Tibial nerve (tissue), 4 donors: ENCODE results near the gene KLHL17. TPM values are rescaled to one million over a fixed set of nuclear protein-coding genes. Genes with fewer than 3 reads are reported as not detected.

Source experiments
- DNase-seq, 2 donors: peaks; one replicate each; pipeline ENCODE4 v3.0.0-alpha.2; 2019; ENCODE audit warnings: low spot score in 2 of 2
- H3K27ac ChIP-seq, 4 donors: fragments of 200-600 bp; sonication (generic) in 3 of 4; one replicate each; pipeline ENCODE4 v1.5.1; 2017 to 2019; ENCODE audit warnings: mild to moderate bottlenecking in 1 of 4
- H3K27me3 ChIP-seq, 2 donors: fragments of 200-600 bp; sonication (generic) in 1 of 2; one replicate each; pipeline versions ENCODE4 v1.5.1 to v1.6.0; 2017 to 2019
- H3K36me3 ChIP-seq, 3 donors: fragments of 200-600 bp; sonication (generic); one replicate each; pipeline ENCODE4 v1.5.1; 2018 to 2019
- H3K4me1 ChIP-seq, 4 donors: fragments of 200-600 bp; sonication (generic) in 3 of 4; one replicate each; pipeline ENCODE4 v1.5.1; 2017 to 2019
- H3K4me3 ChIP-seq, 4 donors: fragments of 200-600 bp; sonication (generic) in 3 of 4; one replicate each; pipeline ENCODE4 v1.5.1; 2017 to 2019; ENCODE audit warnings: mild to moderate bottlenecking in 1 of 4, moderate library complexity in 1 of 4
- H3K9me3 ChIP-seq, 4 donors: fragments of 200-600 bp; sonication (generic) in 3 of 4; one replicate each; pipeline ENCODE4 v1.5.1; 2017 to 2019
- EP300 ChIP-seq, 2 donors: sonication (generic); formaldehyde crosslinking; IDR thresholded peaks; one replicate each; pipeline ENCODE4 v1.6.1; 2017; ENCODE audit warnings: antibody characterized with exemption in 2 of 2, mild to moderate bottlenecking in 1 of 2
- POLR2A ChIP-seq, 2 donors: fragments of 450-650 bp; IDR thresholded peaks; one replicate each; pipeline ENCODE4 v1.6.1; 2017; ENCODE audit warnings: antibody characterized with exemption in 2 of 2, mild to moderate bottlenecking in 2 of 2, moderate library complexity in 2 of 2
- WGBS, 2 donors: methylation state at CpG; one replicate each; pipeline ENCODE4 v1.1.5; 2018; 5-methylcytosine and 5-hydroxymethylcytosine counted together
- total RNA-seq, 4 donors: library from RNA; depleted of rRNA; stranded (reverse); fragments of >200 nt; gene quantifications; one replicate each; pipeline ENCODE4 v1.1.0, GENCODE V29; 2016
- TF ChIP-seq, protein P1 (sequence below), 5 experiments: fragments of 200-600 bp in 3 of 5; fragments of 450-650 bp in 2 of 5; sonication (generic) in 3 of 5; IDR thresholded peaks; one replicate each; pipeline ENCODE4 v1.5.1; 2016 to 2019; ENCODE audit warnings: antibody characterized with exemption in 5 of 5, mild to moderate bottlenecking in 3 of 5, moderate library complexity in 2 of 5

KLHL17 gene
- total RNA-seq, 4 donors from 2014 or later, result 4.2 to 19.2 (median 11.9) TPM

GRCh38 chr1:963301-963651 lies 2.9 kb downstream of the KLHL17 start:
- Histone ChIP-seq H3K9me3 (no peaks in the 10 kb centered on the region), H3K36me3 (peaks cover 0 to 30% (median 0%) of the 10 kb centered on the region in 3 donors), H3K27me3 (peaks cover 0 to 22% of the 10 kb centered on the region in 2 donors), H3K4me3 (no peak overlapping the region), H3K4me1 (peaks cover 0 to 44% (median 26%) of the 10 kb centered on the region in 4 donors), H3K27ac (no peak overlapping the region)
- no peak for DNase-seq
- TF ChIP-seq, protein P1, sequence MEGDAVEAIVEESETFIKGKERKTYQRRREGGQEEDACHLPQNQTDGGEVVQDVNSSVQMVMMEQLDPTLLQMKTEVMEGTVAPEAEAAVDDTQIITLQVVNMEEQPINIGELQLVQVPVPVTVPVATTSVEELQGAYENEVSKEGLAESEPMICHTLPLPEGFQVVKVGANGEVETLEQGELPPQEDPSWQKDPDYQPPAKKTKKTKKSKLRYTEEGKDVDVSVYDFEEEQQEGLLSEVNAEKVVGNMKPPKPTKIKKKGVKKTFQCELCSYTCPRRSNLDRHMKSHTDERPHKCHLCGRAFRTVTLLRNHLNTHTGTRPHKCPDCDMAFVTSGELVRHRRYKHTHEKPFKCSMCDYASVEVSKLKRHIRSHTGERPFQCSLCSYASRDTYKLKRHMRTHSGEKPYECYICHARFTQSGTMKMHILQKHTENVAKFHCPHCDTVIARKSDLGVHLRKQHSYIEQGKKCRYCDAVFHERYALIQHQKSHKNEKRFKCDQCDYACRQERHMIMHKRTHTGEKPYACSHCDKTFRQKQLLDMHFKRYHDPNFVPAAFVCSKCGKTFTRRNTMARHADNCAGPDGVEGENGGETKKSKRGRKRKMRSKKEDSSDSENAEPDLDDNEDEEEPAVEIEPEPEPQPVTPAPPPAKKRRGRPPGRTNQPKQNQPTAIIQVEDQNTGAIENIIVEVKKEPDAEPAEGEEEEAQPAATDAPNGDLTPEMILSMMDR (IDR thresholded peaks at IDR 0.05), result no peak
- TF ChIP-seq POLR2A (IDR thresholded peaks at IDR 0.05), result no peak
- no peak for TF ChIP-seq EP300 (IDR thresholded peaks at IDR 0.05)
- WGBS, 2 donors, result 80 to 92% methylated on average over 9 to 16 of the region's 16 CpGs

DNA sequence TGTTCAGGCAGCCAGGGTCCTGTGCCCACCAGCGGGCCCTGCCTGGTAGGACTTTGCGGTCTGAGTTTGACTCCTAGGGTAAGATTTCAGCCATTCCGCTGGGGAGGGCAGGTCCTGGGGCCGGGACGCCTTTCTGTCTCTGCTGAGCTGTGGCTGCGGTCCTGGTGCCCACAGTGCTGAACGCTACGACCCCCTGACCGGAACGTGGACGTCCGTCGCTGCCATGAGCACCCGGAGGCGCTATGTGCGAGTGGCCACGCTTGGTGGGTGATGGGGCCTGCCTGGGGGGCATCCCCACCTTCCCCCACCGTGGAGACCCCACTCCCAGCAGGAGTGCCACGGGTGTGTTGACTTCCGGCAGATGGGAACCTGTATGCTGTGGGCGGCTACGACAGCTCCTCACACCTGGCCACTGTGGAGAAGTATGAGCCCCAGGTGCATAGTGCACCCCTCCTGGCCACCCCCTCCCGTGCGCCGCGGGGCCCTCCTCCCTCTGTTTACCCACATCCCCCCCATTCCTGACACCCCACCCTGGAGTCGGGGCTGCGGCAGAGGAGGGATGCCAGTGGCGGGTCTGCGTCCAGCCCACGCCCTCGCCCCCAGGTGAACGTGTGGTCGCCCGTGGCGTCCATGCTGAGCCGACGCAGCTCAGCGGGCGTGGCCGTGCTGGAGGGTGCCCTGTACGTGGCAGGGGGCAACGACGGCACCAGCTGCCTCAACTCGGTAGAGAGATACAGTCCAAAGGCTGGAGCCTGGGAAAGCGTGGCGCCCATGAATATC lies 3.6 kb downstream of the KLHL17 start:
- 88 to 92% methylated on average over 27 to 38 of the region's 47 CpGs for WGBS, 2 donors
- no peak for DNase-seq
- Histone ChIP-seq H3K36me3 (peaks cover 0 to 30% (median 0%) of the 10 kb centered on the region in 3 donors), H3K9me3 (no peaks in the 10 kb centered on the region), H3K27me3 (peaks cover 0 to 28% of the 10 kb centered on the region in 2 donors), H3K4me3 (no peak overlapping the region), H3K4me1 (peaks cover 0 to 40% (median 22%) of the 10 kb centered on the region in 4 donors), H3K27ac (no peak overlapping the region)
- TF ChIP-seq, protein P1 (IDR thresholded peaks at IDR 0.05), result no peak
- TF ChIP-seq POLR2A (IDR thresholded peaks at IDR 0.05) (no peak), EP300 (IDR thresholded peaks at IDR 0.05) (no peak)

- TF ChIP-seq POLR2A (IDR thresholded peaks at IDR 0.05) (no peak), EP300 (IDR thresholded peaks at IDR 0.05) (no peak)
- TF ChIP-seq, protein P1 (IDR thresholded peaks at IDR 0.05), result no peak
- Histone ChIP-seq H3K36me3 (peaks cover 0 to 30% (median 0%) of the 10 kb centered on the region in 3 donors), H3K4me1 (peaks cover 0 to 33% (median 16%) of the 10 kb centered on the region in 4 donors), H3K27ac (no peak overlapping the region), H3K27me3 (peaks cover 0 to 34% of the 10 kb centered on the region in 2 donors), H3K4me3 (no peak overlapping the region), H3K9me3 (no peaks in the 10 kb centered on the region)
- 89 to 91% methylated on average over 35 of the region's 51 CpGs for WGBS, 2 donors
- DNase-seq, result no peak
Observed at GRCh38 chr1:964691-965525, 4.5 kb downstream of the KLHL17 start.

DNA sequence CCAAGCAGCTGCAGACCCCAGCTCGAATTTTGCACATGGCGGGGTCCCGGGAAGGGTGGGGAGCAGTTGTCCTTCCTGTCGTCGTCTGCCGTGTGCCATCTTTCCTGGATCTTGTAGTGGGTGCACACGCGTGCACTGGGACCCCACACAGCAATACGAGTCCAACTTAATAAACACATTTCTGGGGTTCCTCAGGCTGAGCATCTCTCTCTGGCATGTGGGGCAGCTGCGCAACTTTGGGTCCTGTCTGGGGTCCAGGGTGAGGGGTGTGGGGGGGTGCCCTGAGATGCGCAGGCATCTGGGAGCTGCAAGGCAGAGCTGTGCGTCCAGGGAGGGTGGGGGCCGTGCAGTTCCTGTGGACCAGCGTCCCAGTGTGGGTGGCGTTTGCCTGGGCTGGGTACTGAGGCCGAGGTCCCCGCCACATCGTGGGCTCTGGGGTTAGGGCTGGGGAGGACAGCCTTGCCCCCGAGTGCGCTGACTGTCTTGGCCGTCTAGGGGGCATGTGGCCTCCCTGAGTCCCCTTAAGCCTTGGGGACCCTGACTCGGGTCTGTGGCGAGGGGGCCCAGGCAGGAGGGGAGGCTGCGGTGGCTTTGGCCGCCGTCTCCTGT lies 5.2 kb downstream of the KLHL17 start:
- peaks cover 0 to 30% (median 0%) of the 10 kb centered on the region in 3 donors for H3K36me3 ChIP-seq
- peaks cover 2 to 41% of the 10 kb centered on the region in 2 donors for H3K27me3 ChIP-seq
- H3K27ac ChIP-seq, result no peak overlapping the region
- no peak for TF ChIP-seq EP300 (IDR thresholded peaks at IDR 0.05)
- TF ChIP-seq, protein P1 (IDR thresholded peaks at IDR 0.05), result no peak
- no peak for TF ChIP-seq POLR2A (IDR thresholded peaks at IDR 0.05)
- 77 to 84% methylated on average over 17 to 26 of the region's 26 CpGs for WGBS, 2 donors
- DNase-seq, result no peak
- H3K9me3 ChIP-seq, result no peaks in the 10 kb centered on the region
- peaks cover 0 to 28% (median 13%) of the 10 kb centered on the region in 4 donors for H3K4me1 ChIP-seq
- H3K4me3 ChIP-seq, result no peak overlapping the region
